NCI-H2171 (cell line): ENCODE data around the gene RAB3IL1.

Experiments used
- DNase-seq: peaks from one replicate; lab custom pipeline; 2025; lab: John Stamatoyannopoulos, UW

RAB3IL1 gene

GRCh38 chr11:61866231-61866957 is 51.0 kb downstream of the RAB3IL1 start:
- no peak for DNase-seq

- DNase-seq: no peak
Measured at GRCh38 chr11:61864814-61865775, 52.3 kb downstream of the RAB3IL1 start.

- no peak for DNase-seq
Measured at GRCh38 chr11:61863548-61864081, 53.8 kb downstream of the RAB3IL1 start.

GRCh38 chr11:61862714-61863547 is 54.4 kb downstream of the RAB3IL1 start:
- no peak for DNase-seq

GRCh38 chr11:61861634-61862033 is 55.7 kb downstream of the RAB3IL1 start:
- DNase-seq: no peak

GRCh38 chr11:61860054-61860903 is 57.1 kb downstream of the RAB3IL1 start:
- no peak for DNase-seq

- no peak for DNase-seq
Measured at GRCh38 chr11:61855939-61856680, 61.3 kb downstream of the RAB3IL1 start.

GRCh38 chr11:61854966-61855714 is 62.2 kb downstream of the RAB3IL1 start:
- DNase-seq: no peak

GRCh38 chr11:61854206-61854895 is 63.0 kb downstream of the RAB3IL1 start:
- DNase-seq: no peak

GRCh38 chr11:61853698-61854169 is 63.6 kb downstream of the RAB3IL1 start:
- DNase-seq: no peak

- no peak for DNase-seq
Measured at GRCh38 chr11:61851900-61852295, 65.5 kb downstream of the RAB3IL1 start.

- DNase-seq: no peak
Measured at GRCh38 chr11:61851113-61851899, 66.1 kb downstream of the RAB3IL1 start.

GRCh38 chr11:61850687-61851086 is 66.7 kb downstream of the RAB3IL1 start:
- no peak for DNase-seq

- DNase-seq: no peak
Measured at GRCh38 chr11:61848631-61849030, 68.7 kb downstream of the RAB3IL1 start.

- DNase-seq: no peak
Measured at GRCh38 chr11:61847914-61848581, 69.3 kb downstream of the RAB3IL1 start.
